Thyroid gland (tissue), 4 donors: ENCODE results near the gene CGB7.

Experiments
- CTCF ChIP-seq, 6 experiments: fragments of 200-600 bp in 3 of 6; fragments of 450-650 bp in 3 of 6; sonication (generic) in 3 of 6; IDR thresholded peaks; one replicate each; pipeline ENCODE4 v1.5.1; 2016 to 2019; ENCODE audit warnings: antibody characterized with exemption in 6 of 6, mild to moderate bottlenecking in 2 of 6, inconsistent platforms in 1 of 6, moderate library complexity in 1 of 6
- POLR2A ChIP-seq, 2 donors: fragments of 450-650 bp; IDR thresholded peaks; one replicate each; pipeline ENCODE4 v1.6.1; 2017; ENCODE audit warnings: antibody characterized with exemption in 2 of 2, mild to moderate bottlenecking in 2 of 2, moderate library complexity in 1 of 2

GRCh38 chr19:49009828-49010227 is 47.7 kb downstream of the CGB7 start:
- TF ChIP-seq CTCF (IDR thresholded peaks at IDR 0.05) (no peak), POLR2A (IDR thresholded peaks at IDR 0.05) (no peak)
